ENCODE results near the gene ACTMAP. TPM values are rescaled to one million over a fixed set of nuclear protein-coding genes. Genes with fewer than 3 reads are reported as not detected.

Gene ACTMAP
- total RNA-seq, 4 donors from 2014 or later = 4.2 to 14.6 (median 6.2) TPM

DNA sequence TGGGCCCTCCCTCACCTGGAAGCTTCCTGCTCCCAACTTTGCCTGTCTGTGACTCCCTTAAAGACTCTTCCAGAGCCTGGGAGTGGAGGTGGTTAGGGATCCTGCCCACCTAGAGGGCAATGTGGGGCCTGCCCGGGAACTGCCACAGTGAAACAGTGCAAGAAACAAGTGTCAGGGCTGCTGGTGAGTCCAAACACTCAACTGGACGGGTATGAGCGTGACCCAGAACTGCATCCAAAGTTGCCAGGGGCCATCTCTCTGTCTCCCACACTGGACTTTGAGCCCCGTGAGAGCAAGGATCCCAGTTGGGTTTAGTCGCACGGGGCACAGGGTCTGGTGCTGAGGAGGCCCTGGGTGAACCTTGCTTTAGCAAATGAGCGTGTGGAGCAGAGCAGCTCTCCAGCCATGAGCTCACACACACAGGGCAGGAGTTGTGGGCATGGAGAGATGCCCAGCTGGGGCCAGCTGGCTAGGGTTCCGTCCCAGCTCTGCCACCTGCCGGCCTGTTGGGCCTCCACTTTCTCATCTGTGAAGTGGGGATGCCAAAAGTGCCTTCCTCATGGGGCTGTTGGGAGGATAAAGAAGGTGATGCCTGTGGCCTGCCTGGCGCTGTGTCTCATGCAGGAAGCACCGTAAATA is 57.0 kb downstream of the ACTMAP start:
- in situ Hi-C loops (cut with MboI; ENCODE audit: low sequenced_read_pairs in 4 of 4) (no loop called here), intact Hi-C loops (cut with DNase I; ENCODE audit: low total_unique reads) (no loop called here)
- Histone ChIP-seq H3K4me3 (no peak overlapping the region), H3K27me3 (no peaks in the 10 kb centered on the region), H3K27ac (peak overlapping the region in 2 of 4 donors; percentile 33 to 97), H3K9me3 (no peaks in the 10 kb centered on the region), H3K4me1 (peaks cover 9 to 22% of the 10 kb centered on the region in 2 donors), H3K36me3 (no peaks in the 10 kb centered on the region)
- ATAC-seq (no peak), DNase-seq (no peak)
- TF ChIP-seq POLR2A (IDR thresholded peaks at IDR 0.05) (no peak), CTCF (IDR thresholded peaks at IDR 0.05 in 4 of 5, conservative IDR thresholded peaks at IDR 0.05 in 1 of 5) (peak in 1 of 5 experiments; percentile 8)

GRCh38 chr19:40692212-40692551 is 58.1 kb downstream of the ACTMAP start:
- Histone ChIP-seq H3K4me1 (peaks cover 9 to 22% of the 10 kb centered on the region in 2 donors), H3K9me3 (no peaks in the 10 kb centered on the region), H3K36me3 (no peaks in the 10 kb centered on the region), H3K4me3 (no peak overlapping the region), H3K27ac (peak overlapping the region; percentile 90 to 98 (median 96)), H3K27me3 (no peaks in the 10 kb centered on the region)
- in situ Hi-C loops (cut with MboI; ENCODE audit: low sequenced_read_pairs in 4 of 4) (no loop called here), intact Hi-C loops (cut with DNase I; ENCODE audit: low total_unique reads) (no loop called here)
- TF ChIP-seq POLR2A (IDR thresholded peaks at IDR 0.05) (no peak), CTCF (IDR thresholded peaks at IDR 0.05 in 4 of 5, conservative IDR thresholded peaks at IDR 0.05 in 1 of 5) (no peak)
- DNase-seq (no peak), ATAC-seq (no peak)

DNA sequence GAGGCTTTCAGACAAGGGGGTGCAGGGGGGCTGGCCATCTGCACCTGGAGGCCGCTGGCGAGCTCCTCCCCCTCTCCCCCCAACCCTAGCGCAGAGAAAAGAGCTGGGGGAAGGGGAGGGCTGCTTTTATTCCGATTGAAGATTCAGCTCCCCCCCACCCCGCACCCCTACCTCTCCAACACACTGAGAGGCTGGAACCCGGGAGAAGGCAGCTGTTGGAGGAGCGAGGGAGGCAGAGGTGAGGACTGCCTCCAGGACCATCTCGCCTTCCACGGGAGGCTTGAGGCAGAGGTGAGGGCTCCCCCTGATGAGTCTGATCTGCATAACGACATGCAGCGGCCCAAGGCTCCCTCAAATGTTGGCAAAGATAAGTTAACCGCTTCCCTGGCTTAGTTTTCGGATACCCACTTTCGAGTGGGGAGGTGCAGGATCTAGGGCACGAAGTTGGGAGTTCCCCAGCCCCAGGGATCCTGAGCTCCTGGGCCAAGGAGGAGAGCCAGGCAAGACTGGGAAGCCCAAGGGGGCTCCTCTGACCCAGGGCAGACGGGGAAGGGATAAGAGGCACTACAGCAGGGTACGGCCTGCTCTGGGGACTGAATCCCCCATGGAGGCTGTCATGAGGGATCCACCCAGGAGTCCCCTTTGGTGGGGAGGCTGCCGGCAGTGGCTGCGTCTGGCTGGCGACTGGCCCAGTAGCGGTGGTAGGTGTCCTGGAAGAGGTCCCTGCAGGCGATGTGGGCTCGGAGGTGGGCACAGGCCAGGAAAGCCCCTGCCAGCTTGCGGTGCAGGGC is 58.7 kb downstream of the ACTMAP start:
- DNase-seq (no peak), ATAC-seq (peak in 1 of 2 donors; percentile 2)
- no peak for TF ChIP-seq CTCF (IDR thresholded peaks at IDR 0.05 in 4 of 5, conservative IDR thresholded peaks at IDR 0.05 in 1 of 5)
- no peak for TF ChIP-seq POLR2A (IDR thresholded peaks at IDR 0.05)
- peaks cover 9 to 22% of the 10 kb centered on the region in 2 donors for H3K4me1 ChIP-seq
- in situ Hi-C loops (cut with MboI; ENCODE audit: low sequenced_read_pairs in 4 of 4) = no loop called here
- peak overlapping the region; percentile 90 to 98 (median 96) for H3K27ac ChIP-seq
- no peaks in the 10 kb centered on the region for H3K9me3 ChIP-seq
- no peaks in the 10 kb centered on the region for H3K27me3 ChIP-seq
- intact Hi-C loops (cut with DNase I; ENCODE audit: low total_unique reads) = loop anchor here (2.0 kb wide), 1 partner anchor 59 kb away; the partner anchor contains the start of genes ACTMAP and SNRPA
- peak overlapping the region in 3 of 4 donors; percentile 66 to 92 (median 80) for H3K4me3 ChIP-seq
- H3K36me3 ChIP-seq = no peaks in the 10 kb centered on the region

Other genes starting within 250 kb of the ACTMAP start
- gene SHKBP1, start 173.6 kb downstream of the ACTMAP start, total RNA-seq = 10 to 100 TPM; 11.1 to 24.5 (median 23.6) TPM
- 10 to 100 TPM; 34.4 to 46.7 (median 40.5) TPM for gene LTBP4, start 149.1 kb downstream of the ACTMAP start, total RNA-seq
- gene NUMBL, start 59.8 kb downstream of the ACTMAP start, total RNA-seq = 10 to 100 TPM in 3 of 4 donors, 1 to 10 TPM in 1; 5.5 to 16.7 (median 14.1) TPM
- gene COQ8B, start 33.6 kb downstream of the ACTMAP start, total RNA-seq = 10 to 100 TPM; 14.9 to 30.7 (median 20.2) TPM
- gene ITPKC, start 33.4 kb downstream of the ACTMAP start, total RNA-seq = 10 to 100 TPM; 14.9 to 34.5 (median 21.8) TPM
- gene SNRPA, start 726 bp upstream of the ACTMAP start, total RNA-seq = 10 to 100 TPM; 24.3 to 35.2 (median 27.3) TPM
- not detected for gene MIA, start 25.0 kb upstream of the ACTMAP start, total RNA-seq
- gene RAB4B, start 27.8 kb upstream of the ACTMAP start, total RNA-seq = 10 to 100 TPM; 14.9 to 27.2 (median 19.7) TPM
- 10 to 100 TPM; 42.7 to 56.6 (median 47.9) TPM for gene EGLN2, start 48.7 kb upstream of the ACTMAP start, total RNA-seq
- under 1 TPM in 2 of 4 donors, not detected in 2; 0.16 to 0.20 TPM for gene CYP2A6, start 100.0 kb upstream of the ACTMAP start, total RNA-seq
- not detected for gene CYP2A7, start 131.8 kb upstream of the ACTMAP start, total RNA-seq
- not detected for gene CYP2B6, start 240.8 kb upstream of the ACTMAP start, total RNA-seq

Measured in gastrocnemius medialis (tissue), 4 donors.